Fibroblast of lung (primary cell): ENCODE data around the gene VPS37D.

ENCODE experiments used
- EZH2 ChIP-seq: IDR thresholded peaks from 2 replicates; pipeline ENCODE4 v1.5.1; 2012; ENCODE audit warnings: low read length, control low read depth, mild to moderate bottlenecking; ENCODE audit errors: missing control alignments
- TF ChIP-seq, protein P1 (sequence below), 2 donors: IDR thresholded peaks in 1 of 2; conservative IDR thresholded peaks in 1 of 2; 1 replicate in 1 of 2; 2 replicates in 1 of 2; pipeline ENCODE4 v1.5.1; 2011 to 2012; ENCODE audit warnings: low read length in 2 of 2, control low read depth in 1 of 2, inconsistent platforms in 1 of 2, low read depth in 1 of 2, mild to moderate bottlenecking in 1 of 2

DNA sequence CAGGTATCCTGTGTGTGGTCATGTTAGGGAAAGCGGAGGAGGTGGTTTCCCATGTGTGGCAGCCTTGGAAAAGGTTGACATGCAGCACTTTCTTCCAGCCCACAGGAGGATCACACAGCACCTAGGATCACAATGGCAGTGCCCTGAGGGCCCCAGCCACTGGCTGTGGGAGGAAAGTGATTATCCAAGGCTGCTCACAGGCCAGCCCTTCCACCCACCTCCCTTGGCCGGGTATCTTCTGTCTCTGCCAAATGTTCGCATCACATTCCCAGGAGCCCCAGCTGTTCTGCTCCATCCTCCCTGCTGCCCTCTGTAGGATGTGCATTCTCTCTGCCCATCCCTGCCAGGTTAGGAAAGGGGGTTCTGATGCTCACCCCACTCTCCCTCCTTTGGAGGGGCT is 40.8 kb upstream of the VPS37D start:
- TF ChIP-seq, protein P1, sequence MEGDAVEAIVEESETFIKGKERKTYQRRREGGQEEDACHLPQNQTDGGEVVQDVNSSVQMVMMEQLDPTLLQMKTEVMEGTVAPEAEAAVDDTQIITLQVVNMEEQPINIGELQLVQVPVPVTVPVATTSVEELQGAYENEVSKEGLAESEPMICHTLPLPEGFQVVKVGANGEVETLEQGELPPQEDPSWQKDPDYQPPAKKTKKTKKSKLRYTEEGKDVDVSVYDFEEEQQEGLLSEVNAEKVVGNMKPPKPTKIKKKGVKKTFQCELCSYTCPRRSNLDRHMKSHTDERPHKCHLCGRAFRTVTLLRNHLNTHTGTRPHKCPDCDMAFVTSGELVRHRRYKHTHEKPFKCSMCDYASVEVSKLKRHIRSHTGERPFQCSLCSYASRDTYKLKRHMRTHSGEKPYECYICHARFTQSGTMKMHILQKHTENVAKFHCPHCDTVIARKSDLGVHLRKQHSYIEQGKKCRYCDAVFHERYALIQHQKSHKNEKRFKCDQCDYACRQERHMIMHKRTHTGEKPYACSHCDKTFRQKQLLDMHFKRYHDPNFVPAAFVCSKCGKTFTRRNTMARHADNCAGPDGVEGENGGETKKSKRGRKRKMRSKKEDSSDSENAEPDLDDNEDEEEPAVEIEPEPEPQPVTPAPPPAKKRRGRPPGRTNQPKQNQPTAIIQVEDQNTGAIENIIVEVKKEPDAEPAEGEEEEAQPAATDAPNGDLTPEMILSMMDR (conservative IDR thresholded peaks at IDR 0.05 in 1 of 2, IDR thresholded peaks at IDR 0.05 in 1 of 2; ENCODE audit: low read depth in 1 of 2, low read length in 2 of 2), result peak in 1 of 2 donors; percentile 12
- no peak for TF ChIP-seq EZH2
